Mesenchymal stem cell (in vitro differentiated cells and primary cell): ENCODE data around the gene CD46.
"Not testable (repeated sequence)": the region's sequence is repeated elsewhere in the genome, so short reads cannot be mapped to it uniquely, and the experiment has no call there.

Source experiments
- DNase-seq: peaks from one replicate; pipeline ENCODE4 v3.0.0-alpha.2; 2013
- H2AFZ ChIP-seq: one replicate; pipeline ENCODE4 v1.6.1; 2013; ENCODE audit warnings: low read depth, mild to moderate bottlenecking, control low read depth, inconsistent platforms, low read length, moderate library complexity
- H2AK5ac ChIP-seq: 2 replicates; pipeline ENCODE4 v1.6.1; 2013; ENCODE audit warnings: low read length, moderate library complexity, mild to moderate bottlenecking, inconsistent platforms; ENCODE audit not compliant: severe bottlenecking
- H2BK120ac ChIP-seq: one replicate; pipeline ENCODE4 v1.6.1; 2013; ENCODE audit warnings: low read depth, mild to moderate bottlenecking, inconsistent platforms, low read length, moderate library complexity
- H2BK12ac ChIP-seq, 2 experiments: one replicate each; pipeline ENCODE4 v1.6.1; 2013; ENCODE audit warnings: inconsistent platforms in 2 of 2, low read length in 2 of 2, mild to moderate bottlenecking in 2 of 2, moderate library complexity in 2 of 2, control low read depth in 1 of 2
- H2BK15ac ChIP-seq: one replicate; pipeline ENCODE4 v1.6.1; 2013; ENCODE audit warnings: mild to moderate bottlenecking, low read depth, inconsistent platforms; ENCODE audit not compliant: poor library complexity, severe bottlenecking
- H2BK5ac ChIP-seq: 2 replicates; pipeline ENCODE4 v1.6.1; 2013; ENCODE audit warnings: low read depth, mild to moderate bottlenecking, low read length, control low read depth, inconsistent platforms; ENCODE audit not compliant: poor library complexity, severe bottlenecking
- H3K14ac ChIP-seq, 2 experiments: one replicate each; pipeline ENCODE4 v1.6.1; 2013; ENCODE audit warnings: inconsistent platforms in 2 of 2, low read length in 2 of 2, control low read depth in 1 of 2, mild to moderate bottlenecking in 1 of 2, moderate library complexity in 1 of 2
- H3K18ac ChIP-seq, 2 experiments: one replicate each; pipeline ENCODE4 v1.6.1; 2013; ENCODE audit warnings: inconsistent platforms in 2 of 2, low read length in 2 of 2, control low read depth in 1 of 2, low read depth in 1 of 2, mild to moderate bottlenecking in 1 of 2
- H3K23ac ChIP-seq, 2 experiments: one replicate each; pipeline ENCODE4 v1.6.1; 2013; ENCODE audit warnings: inconsistent platforms in 2 of 2, low read length in 2 of 2, mild to moderate bottlenecking in 2 of 2, moderate library complexity in 2 of 2, control low read depth in 1 of 2
- H3K27ac ChIP-seq: 2 replicates; pipeline ENCODE4 v1.5.1; 2013; ENCODE audit warnings: mild to moderate bottlenecking, moderate library complexity, low read length, control low read depth, inconsistent platforms; ENCODE audit not compliant: poor library complexity, severe bottlenecking
- H3K27me3 ChIP-seq, 2 experiments: 2 replicates each; pipeline versions ENCODE4 v1.6.1 to v1.7.0; 2013; ENCODE audit warnings: low read length in 2 of 2, mild to moderate bottlenecking in 2 of 2, moderate library complexity in 2 of 2, control low read depth in 1 of 2, inconsistent platforms in 1 of 2; ENCODE audit not compliant: control insufficient read depth in 1 of 2, insufficient read depth in 1 of 2
- H3K36me3 ChIP-seq, 2 experiments: 2 replicates each; pipeline versions ENCODE4 v1.6.1 to v1.7.0; 2013; ENCODE audit warnings: low read length in 2 of 2, control low read depth in 1 of 2, inconsistent platforms in 1 of 2, low read depth in 1 of 2, mild to moderate bottlenecking in 1 of 2; ENCODE audit not compliant: insufficient read depth in 2 of 2, control insufficient read depth in 1 of 2
- H3K4ac ChIP-seq, 2 experiments: one replicate each; pipeline ENCODE4 v1.6.1; 2013; ENCODE audit warnings: inconsistent platforms in 2 of 2, low read length in 2 of 2, mild to moderate bottlenecking in 2 of 2, moderate library complexity in 2 of 2, control low read depth in 1 of 2, low read depth in 1 of 2
- H3K4me1 ChIP-seq: 2 replicates; pipeline ENCODE4 v1.6.1; 2013; ENCODE audit warnings: low read depth, low read length, control low read depth; ENCODE audit not compliant: control insufficient read depth, insufficient read depth
- H3K4me2 ChIP-seq: 2 replicates; pipeline ENCODE4 v1.6.1; 2013; ENCODE audit warnings: low read length, mild to moderate bottlenecking, inconsistent platforms; ENCODE audit not compliant: poor library complexity, severe bottlenecking
- H3K4me3 ChIP-seq, 2 experiments: 2 replicates each; pipeline versions ENCODE4 v1.5.1 to v1.7.0; 2013; ENCODE audit warnings: low read length in 2 of 2, mild to moderate bottlenecking in 2 of 2, control low read depth in 1 of 2, low read depth in 1 of 2; ENCODE audit not compliant: insufficient read depth in 1 of 2
- H3K79me1 ChIP-seq: replicated peaks from 2 replicates; pipeline ENCODE4 v1.6.1; 2013; ENCODE audit warnings: mild to moderate bottlenecking, control low read depth, low read length, inconsistent platforms; ENCODE audit not compliant: poor library complexity, severe bottlenecking
- H3K9ac ChIP-seq: 2 replicates; pipeline ENCODE4 v1.7.0; 2013; ENCODE audit warnings: mild to moderate bottlenecking, low read length, moderate library complexity
- H3K9me3 ChIP-seq: 2 replicates; pipeline ENCODE4 v1.7.0; 2013; ENCODE audit warnings: mild to moderate bottlenecking, low read length; ENCODE audit not compliant: control insufficient read depth
- H4K8ac ChIP-seq: one replicate; pipeline ENCODE4 v1.6.1; 2013; ENCODE audit warnings: inconsistent platforms, mild to moderate bottlenecking, low read length, moderate library complexity
- H4K91ac ChIP-seq: one replicate; pipeline ENCODE4 v1.6.1; 2013; ENCODE audit warnings: mild to moderate bottlenecking, low read length, inconsistent platforms
- WGBS: methylation state at CpG from one replicate; pipeline ENCODE4 v1.1.7; 2013; ENCODE audit warnings: mixed read lengths; 5-methylcytosine and 5-hydroxymethylcytosine counted together

The CD46 gene

DNA sequence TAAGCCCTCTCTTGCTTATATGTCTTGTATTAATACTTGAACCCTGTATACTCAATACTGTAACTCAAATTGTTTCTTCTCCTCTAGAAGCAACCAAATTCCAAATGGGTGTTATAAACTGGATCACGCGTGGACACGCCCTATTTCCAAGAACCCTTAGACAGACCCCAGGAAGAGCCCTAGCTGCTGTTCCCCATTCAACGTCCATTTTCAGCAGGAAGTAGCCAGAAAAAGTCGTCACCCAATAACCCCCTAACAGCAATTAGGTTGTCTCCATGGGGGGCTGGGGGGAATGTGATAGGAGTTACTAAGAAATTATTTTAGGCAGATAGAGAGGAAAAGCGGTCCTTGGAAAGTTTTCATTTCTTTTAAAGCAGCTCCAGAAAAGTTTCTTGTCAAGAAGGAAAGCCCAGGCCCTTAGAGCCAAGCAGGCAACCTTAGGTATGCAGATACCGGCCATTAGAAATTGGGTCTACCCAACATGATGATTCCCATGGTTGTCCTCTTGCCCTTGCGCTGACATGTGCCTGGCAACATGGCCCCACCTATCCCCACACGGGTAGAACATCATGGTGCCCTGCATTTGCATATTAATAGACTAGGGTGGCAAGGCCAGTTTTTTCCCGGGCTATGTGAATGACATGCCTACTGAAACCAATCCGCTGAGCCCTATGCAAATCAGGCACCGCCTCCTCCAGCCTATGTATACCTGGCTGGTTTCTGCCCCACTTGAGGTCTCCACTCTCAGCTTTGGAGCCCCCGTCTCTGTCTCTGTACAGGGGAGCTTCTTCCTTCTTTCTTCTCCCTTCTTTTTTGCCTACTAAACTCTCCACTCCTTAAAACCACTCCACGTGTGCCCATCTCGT, 4.0 kb upstream of the CD46 start:
- Histone ChIP-seq H2BK5ac (no peak overlapping the region), H3K79me1 (peaks cover 3% of the 10 kb centered on the region), H3K36me3 (no peaks in the 10 kb centered on the region), H3K4me3 (no peak overlapping the region), H3K4me1 (peaks cover 3% of the 10 kb centered on the region), H2AK5ac (no peak overlapping the region), H2BK12ac (peak overlapping the region in 1 of 2 experiments; percentile 18), H3K27me3 (no peaks in the 10 kb centered on the region), H3K4ac (no peak overlapping the region), H3K9ac (no peak overlapping the region), H3K14ac (no peak overlapping the region), H4K91ac (no peak overlapping the region), H3K9me3 (no peaks in the 10 kb centered on the region), H2AFZ (no peak overlapping the region), H2BK15ac (no peak overlapping the region), H3K4me2 (no peak overlapping the region), H2BK120ac (no peak overlapping the region), H3K18ac (no peak overlapping the region), H3K27ac (no peak overlapping the region), H3K23ac (no peak overlapping the region), H4K8ac (no peak overlapping the region)
- 92% methylated on average over 13 of the region's 15 CpGs for WGBS
- DNase-seq: no peak

DNA sequence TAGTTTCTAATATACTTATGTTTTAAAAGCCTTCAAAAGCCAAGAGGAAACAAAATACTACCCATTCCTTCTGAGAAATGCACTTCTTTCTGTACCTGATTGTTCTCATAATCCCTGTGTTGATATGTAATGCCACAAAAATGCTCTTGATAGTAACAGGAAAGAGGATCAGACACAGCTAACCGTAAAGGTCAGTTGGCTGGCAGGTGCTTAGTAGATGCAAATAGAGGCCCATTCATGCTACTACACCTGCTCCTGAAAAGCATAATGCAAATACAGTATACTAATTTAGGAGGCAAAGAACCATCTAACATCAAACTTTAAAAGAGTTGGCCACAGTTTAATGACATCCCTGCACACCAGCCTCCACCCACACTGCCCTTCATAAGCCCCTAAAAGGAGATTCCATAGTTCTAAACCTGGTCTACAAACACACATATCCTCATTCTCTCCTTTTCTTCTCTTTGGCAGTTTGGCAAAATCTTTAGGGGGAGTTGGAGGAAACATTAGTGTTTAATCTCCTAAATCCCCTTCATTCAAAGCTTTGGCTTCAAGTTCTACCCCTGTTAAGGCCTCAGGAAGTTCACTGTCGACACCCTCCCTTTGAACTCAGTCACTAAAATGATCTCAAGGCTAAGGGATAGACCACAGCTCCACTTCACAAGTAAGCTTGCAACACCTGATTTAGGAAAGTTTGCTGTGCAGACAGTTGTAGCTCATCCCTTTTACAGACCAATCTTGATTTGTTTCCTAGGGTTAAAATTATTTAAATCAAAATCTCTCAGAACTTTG, 2.9 kb upstream of the CD46 start:
- 72% methylated on average over 2 of the region's 2 CpGs for WGBS
- H3K18ac ChIP-seq: no peak overlapping the region
- no peak overlapping the region for H2AFZ ChIP-seq
- H3K27me3 ChIP-seq: no peaks in the 10 kb centered on the region
- H2BK12ac ChIP-seq: no peak overlapping the region
- peaks cover 6% of the 10 kb centered on the region for H3K4me1 ChIP-seq
- H3K23ac ChIP-seq: no peak overlapping the region
- no peak overlapping the region for H2BK15ac ChIP-seq
- no peak overlapping the region for H2BK120ac ChIP-seq
- no peak for DNase-seq
- no peak overlapping the region for H4K8ac ChIP-seq
- no peak overlapping the region for H4K91ac ChIP-seq
- H3K9ac ChIP-seq: no peak overlapping the region
- H3K27ac ChIP-seq: no peak overlapping the region
- H3K14ac ChIP-seq: no peak overlapping the region
- H3K4me2 ChIP-seq: no peak overlapping the region
- no peak overlapping the region for H3K4me3 ChIP-seq
- H3K79me1 ChIP-seq: peaks cover 3% of the 10 kb centered on the region
- no peak overlapping the region for H2BK5ac ChIP-seq
- H3K36me3 ChIP-seq: no peaks in the 10 kb centered on the region
- H3K9me3 ChIP-seq: no peaks in the 10 kb centered on the region
- H2AK5ac ChIP-seq: no peak overlapping the region
- no peak overlapping the region for H3K4ac ChIP-seq

DNA sequence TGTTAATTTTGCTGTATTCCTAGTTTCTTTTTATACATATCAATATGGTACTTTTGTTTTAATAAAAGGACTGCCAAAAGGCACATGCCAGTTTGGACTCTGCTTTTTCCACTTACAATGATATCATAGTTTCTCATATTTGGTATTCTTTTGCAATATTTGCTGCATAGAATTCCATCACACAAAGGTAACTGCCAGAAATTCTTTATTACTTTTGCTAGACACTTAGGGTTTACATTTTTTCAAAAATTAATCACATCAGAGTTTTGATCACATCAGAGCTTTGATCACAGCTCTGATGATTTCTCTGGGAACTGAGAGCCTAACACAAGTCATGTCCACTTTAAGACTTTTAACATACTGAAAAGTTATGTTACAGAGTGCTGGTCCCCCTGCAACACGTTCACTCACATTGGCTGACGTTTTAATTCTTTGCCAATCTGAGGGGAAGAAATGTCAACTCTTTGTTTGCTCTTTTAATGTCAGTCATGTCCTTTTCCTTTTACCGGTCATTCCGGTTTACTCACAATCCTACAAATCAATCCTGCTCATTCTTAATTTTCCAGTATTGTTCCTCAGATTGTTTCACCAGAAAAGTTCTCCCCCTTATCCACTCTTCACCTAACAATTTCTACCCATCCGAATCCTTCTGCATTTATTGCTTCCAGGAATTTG, 1.1 kb upstream of the CD46 start:
- H2BK12ac ChIP-seq: no peak overlapping the region
- H3K4me1 ChIP-seq: peaks cover 12% of the 10 kb centered on the region
- no peaks in the 10 kb centered on the region for H3K27me3 ChIP-seq
- 90% methylated on average over 5 of the region's 5 CpGs for WGBS
- H3K4me2 ChIP-seq: no peak overlapping the region
- no peak overlapping the region for H2AFZ ChIP-seq
- H4K8ac ChIP-seq: no peak overlapping the region
- no peak overlapping the region for H3K4ac ChIP-seq
- no peak overlapping the region for H3K18ac ChIP-seq
- no peaks in the 10 kb centered on the region for H3K36me3 ChIP-seq
- peaks cover 3% of the 10 kb centered on the region for H3K79me1 ChIP-seq
- H3K27ac ChIP-seq: no peak overlapping the region
- no peak overlapping the region for H3K14ac ChIP-seq
- DNase-seq: no peak
- H3K4me3 ChIP-seq: peak overlapping the region in 1 of 2 experiments; percentile 99
- H3K9ac ChIP-seq: peak overlapping the region; percentile 94
- H2BK5ac ChIP-seq: no peak overlapping the region
- H2BK15ac ChIP-seq: no peak overlapping the region
- H2BK120ac ChIP-seq: no peak overlapping the region
- H3K9me3 ChIP-seq: no peaks in the 10 kb centered on the region
- H4K91ac ChIP-seq: no peak overlapping the region
- no peak overlapping the region for H3K23ac ChIP-seq
- no peak overlapping the region for H2AK5ac ChIP-seq

DNA sequence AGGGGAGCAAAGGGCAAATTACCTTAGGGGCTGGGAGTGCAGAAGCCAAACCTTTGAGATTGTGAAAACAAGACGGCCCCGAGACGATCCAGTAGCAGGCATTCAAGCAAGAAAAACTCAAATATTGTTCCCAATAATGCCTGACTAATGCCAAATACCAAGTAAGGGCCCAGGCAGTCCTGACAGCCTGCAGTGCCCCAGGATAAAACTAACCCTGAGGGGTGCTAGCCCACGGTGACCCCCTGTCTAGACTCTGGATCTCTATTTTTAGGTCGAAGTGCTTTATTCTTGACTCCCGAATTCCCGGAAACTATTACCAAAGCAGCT, 428 bp upstream of the CD46 start:
- H2BK5ac ChIP-seq, H3K27me3 ChIP-seq, H2BK12ac ChIP-seq, H4K91ac ChIP-seq, H3K9me3 ChIP-seq, DNase-seq, H2AK5ac ChIP-seq, H3K36me3 ChIP-seq, H3K23ac ChIP-seq, H3K14ac ChIP-seq, H3K79me1 ChIP-seq, H3K18ac ChIP-seq, H2AFZ ChIP-seq, H2BK120ac ChIP-seq: not testable (repeated sequence)
- H3K9ac ChIP-seq: peak overlapping the region; percentile 94
- H3K4me3 ChIP-seq: peak overlapping the region; percentile 36 to 99
- peak overlapping the region; percentile 48 for H2BK15ac ChIP-seq
- H3K4me2 ChIP-seq: peak overlapping the region; percentile 29
- H4K8ac ChIP-seq: peak overlapping the region; percentile 54
- peaks cover 15% of the 10 kb centered on the region for H3K4me1 ChIP-seq
- 38% methylated on average over 7 of the region's 7 CpGs for WGBS
- H3K27ac ChIP-seq: peak overlapping the region; percentile 4
- H3K4ac ChIP-seq: peak overlapping the region in 1 of 2 experiments; percentile 7
